Thoracic aorta (tissue), 2 donors: ENCODE results near the gene ZCCHC24. TPM values are rescaled to one million over a fixed set of nuclear protein-coding genes. Genes with fewer than 3 reads are reported as not detected.
A peak's percentile ranks its signal among the peaks of the same experiment; 100 is the strongest.

Source experiments
- ATAC-seq: fragments of 150-250 bp; one replicate; pipeline ENCODE4 v1.8.0; 2017; ENCODE audit warnings: low read depth; ENCODE audit not compliant: insufficient number of reproducible peaks, low FRiP score
- DNase-seq: peaks from one replicate; pipeline ENCODE4 v3.0.0-alpha.2; 2020; ENCODE audit warnings: low spot score
- H3K27ac ChIP-seq, 2 donors: fragments of 200-600 bp; sonication (generic); 1 replicate in 1 of 2; 2 replicates in 1 of 2; pipeline ENCODE4 v1.5.1; 2016; ENCODE audit warnings: mild to moderate bottlenecking in 2 of 2, moderate library complexity in 2 of 2
- H3K27me3 ChIP-seq: fragments of 200-600 bp; sonication (generic); replicated peaks from 2 replicates; pipeline ENCODE4 v1.6.0; 2016; ENCODE audit warnings: mild to moderate bottlenecking; ENCODE audit not compliant: insufficient read depth
- H3K36me3 ChIP-seq: fragments of 200-600 bp; sonication (generic); one replicate; pipeline ENCODE4 v1.5.1; 2016
- H3K4me1 ChIP-seq, 2 donors: fragments of 200-600 bp; sonication (generic); 1 replicate in 1 of 2; 2 replicates in 1 of 2; pipeline versions ENCODE4 v1.5.1 to v1.6.0; 2016; ENCODE audit warnings: low read depth in 2 of 2, mild to moderate bottlenecking in 1 of 2; ENCODE audit not compliant: control insufficient read depth in 1 of 2
- H3K4me3 ChIP-seq: fragments of 200-600 bp; sonication (generic); 2 replicates; pipeline ENCODE4 v1.5.1; 2016; ENCODE audit warnings: mild to moderate bottlenecking
- H3K9me3 ChIP-seq: fragments of 200-600 bp; sonication (generic); 2 replicates; pipeline ENCODE4 v1.5.1; 2016
- total RNA-seq, 2 donors: library from RNA; depleted of rRNA; stranded (reverse); fragments of >200 nt; gene quantifications; one replicate each; pipeline versions ENCODE4 v1.1.0 to v1.2.3, GENCODE V29; 2016
- TF ChIP-seq, protein P1 (sequence below): fragments of 200-600 bp; sonication (generic); IDR thresholded peaks from one replicate; pipeline ENCODE4 v1.5.1; 2019; ENCODE audit warnings: antibody characterized with exemption

The ZCCHC24 gene
- total RNA-seq, 2 donors from 2014 or later: 66.9 to 82.9 TPM

DNA sequence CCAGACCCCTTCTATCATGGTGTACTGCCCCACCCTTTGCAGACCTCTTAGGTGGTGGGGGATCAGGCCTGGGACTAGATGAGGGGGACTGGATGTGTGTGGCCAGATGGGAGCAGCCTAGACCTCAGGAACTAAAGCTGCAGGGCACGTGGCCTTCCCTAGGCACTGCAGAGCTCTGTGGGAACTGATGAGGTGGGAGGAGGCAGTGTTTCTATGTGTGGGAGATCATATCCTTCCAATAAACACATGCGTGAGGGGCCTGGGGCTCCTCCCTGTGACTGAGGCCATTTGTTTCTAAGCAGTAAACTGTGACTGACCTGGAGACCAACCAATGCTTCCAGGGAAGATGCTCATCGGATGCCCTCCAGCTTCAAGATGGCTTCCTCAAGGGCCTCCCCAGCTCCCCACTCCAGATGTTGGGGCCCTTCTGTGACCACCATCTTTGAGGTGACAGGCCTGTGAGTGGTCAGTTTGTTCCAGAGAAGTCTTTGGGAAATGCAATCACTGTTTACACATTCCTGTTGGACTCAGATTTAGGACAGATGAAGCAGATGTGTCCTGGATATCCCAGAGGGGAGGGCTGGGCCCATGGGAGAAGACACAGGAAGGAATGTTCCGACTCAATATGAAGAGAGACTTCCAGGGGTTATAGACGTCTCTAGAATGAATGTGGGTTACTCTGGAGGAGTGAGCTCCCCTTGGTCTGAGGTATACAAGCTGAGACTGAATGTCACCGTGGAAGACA is 23.6 kb upstream of the ZCCHC24 start:
- no peaks in the 10 kb centered on the region for H3K36me3 ChIP-seq
- TF ChIP-seq, protein P1, sequence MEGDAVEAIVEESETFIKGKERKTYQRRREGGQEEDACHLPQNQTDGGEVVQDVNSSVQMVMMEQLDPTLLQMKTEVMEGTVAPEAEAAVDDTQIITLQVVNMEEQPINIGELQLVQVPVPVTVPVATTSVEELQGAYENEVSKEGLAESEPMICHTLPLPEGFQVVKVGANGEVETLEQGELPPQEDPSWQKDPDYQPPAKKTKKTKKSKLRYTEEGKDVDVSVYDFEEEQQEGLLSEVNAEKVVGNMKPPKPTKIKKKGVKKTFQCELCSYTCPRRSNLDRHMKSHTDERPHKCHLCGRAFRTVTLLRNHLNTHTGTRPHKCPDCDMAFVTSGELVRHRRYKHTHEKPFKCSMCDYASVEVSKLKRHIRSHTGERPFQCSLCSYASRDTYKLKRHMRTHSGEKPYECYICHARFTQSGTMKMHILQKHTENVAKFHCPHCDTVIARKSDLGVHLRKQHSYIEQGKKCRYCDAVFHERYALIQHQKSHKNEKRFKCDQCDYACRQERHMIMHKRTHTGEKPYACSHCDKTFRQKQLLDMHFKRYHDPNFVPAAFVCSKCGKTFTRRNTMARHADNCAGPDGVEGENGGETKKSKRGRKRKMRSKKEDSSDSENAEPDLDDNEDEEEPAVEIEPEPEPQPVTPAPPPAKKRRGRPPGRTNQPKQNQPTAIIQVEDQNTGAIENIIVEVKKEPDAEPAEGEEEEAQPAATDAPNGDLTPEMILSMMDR: no peak
- H3K27ac ChIP-seq: no peak overlapping the region
- DNase-seq (no peak), ATAC-seq (no peak)
- no peak overlapping the region for H3K4me3 ChIP-seq
- no peaks in the 10 kb centered on the region for H3K27me3 ChIP-seq
- H3K4me1 ChIP-seq: peaks cover 0 to 7% of the 10 kb centered on the region in 2 donors
- H3K9me3 ChIP-seq: no peaks in the 10 kb centered on the region

DNA sequence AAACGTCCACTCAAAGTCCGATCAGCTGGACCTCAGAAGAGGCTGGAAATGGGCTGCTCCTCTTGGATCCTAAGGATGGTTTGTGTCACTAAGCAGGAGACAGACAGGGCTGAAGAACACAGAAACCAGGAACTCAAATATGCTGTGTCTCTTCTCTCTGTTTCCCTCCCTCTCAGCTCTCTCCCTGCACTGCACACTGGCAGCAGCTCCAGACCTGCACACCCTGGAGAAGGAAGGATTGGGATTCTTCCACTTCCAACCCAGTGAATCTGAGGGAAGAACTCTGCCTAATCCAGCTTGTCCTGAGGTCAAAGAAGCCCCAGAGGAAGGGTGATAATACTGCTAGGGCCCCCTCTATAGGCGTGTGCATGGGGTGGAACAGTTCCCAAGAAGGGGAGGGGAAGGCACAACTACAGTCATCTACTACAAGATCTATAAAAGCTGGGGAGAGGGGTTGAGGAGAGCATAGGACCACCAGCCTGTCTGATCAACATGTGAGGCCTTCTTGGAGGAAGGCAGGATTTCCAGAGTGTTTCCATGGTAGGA is 22.7 kb upstream of the ZCCHC24 start:
- no peak overlapping the region for H3K4me3 ChIP-seq
- H3K4me1 ChIP-seq: peaks cover 0 to 7% of the 10 kb centered on the region in 2 donors
- no peaks in the 10 kb centered on the region for H3K9me3 ChIP-seq
- ATAC-seq (peak; percentile 33), DNase-seq (no peak)
- H3K27ac ChIP-seq: peak overlapping the region in 1 of 2 donors; percentile 10
- no peaks in the 10 kb centered on the region for H3K36me3 ChIP-seq
- H3K27me3 ChIP-seq: no peaks in the 10 kb centered on the region
- TF ChIP-seq, protein P1: no peak

DNA sequence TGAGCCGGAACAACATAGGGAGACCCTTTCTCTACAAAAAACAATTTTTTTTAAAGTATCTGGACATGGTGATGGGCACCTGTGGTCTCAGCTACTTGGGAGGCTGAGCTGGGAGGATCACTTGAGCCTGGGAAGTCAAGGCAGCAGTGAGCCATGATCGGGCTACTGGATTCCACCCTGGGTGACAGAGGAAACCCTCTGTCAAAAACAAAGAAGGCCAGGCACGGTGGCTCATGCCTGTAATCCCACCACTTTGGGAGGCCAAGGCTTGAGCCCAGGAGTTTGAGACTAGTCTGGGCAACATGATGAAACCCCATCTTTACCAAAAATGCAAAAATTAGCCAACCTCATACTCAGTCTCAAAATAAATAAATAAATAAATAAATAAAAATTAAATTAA is 19.9 kb upstream of the ZCCHC24 start:
- Histone ChIP-seq H3K9me3 (no peaks in the 10 kb centered on the region), H3K36me3 (no peaks in the 10 kb centered on the region), H3K27ac (no peak overlapping the region), H3K4me3 (no peak overlapping the region), H3K27me3 (no peaks in the 10 kb centered on the region), H3K4me1 (peaks cover 0 to 7% of the 10 kb centered on the region in 2 donors)
- ATAC-seq (no peak), DNase-seq (no peak)
- TF ChIP-seq, protein P1: no peak

DNA sequence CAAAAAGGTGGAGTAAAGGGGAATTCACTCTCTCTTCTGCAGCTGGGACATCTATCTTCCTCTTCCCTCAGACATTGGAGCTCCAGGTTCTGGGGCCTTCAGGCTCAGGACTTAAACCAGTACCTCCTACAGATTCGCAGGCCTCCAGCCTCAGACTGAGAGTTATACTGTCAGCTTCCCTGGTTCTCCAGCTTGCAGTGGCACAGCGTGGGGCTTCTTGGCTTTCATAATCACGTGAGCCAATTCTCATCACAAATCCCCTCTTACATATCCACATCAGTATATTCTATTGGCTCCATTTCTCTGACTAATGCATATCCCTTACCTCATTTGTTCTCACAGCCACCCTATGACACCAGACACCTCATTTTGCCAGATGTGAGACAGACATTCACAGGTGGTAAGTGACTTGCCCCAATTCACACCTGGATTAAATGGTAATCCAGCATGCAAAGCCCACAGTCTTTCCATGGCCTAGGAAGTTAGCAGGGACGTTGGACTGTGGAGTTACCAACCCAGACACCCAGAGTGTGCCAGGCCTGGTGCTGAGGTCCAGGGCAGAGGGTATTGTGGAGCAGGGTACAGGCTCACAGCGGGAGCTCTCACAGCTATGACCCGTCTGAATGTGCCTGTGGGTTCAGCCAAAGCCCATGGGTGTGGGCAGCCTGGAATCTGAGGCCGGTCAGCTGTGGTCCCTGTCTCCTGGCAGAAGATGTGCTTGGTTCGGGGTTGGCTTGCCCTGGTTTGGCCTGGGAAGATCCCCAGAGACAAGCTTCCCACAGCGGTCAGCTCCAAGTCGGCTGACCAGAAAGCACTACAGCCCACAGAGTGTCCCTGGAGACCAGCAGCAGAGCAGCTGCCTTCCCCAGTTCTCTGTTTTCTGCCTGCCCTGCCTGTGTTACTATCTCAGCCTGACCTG is 18.4 kb upstream of the ZCCHC24 start:
- ATAC-seq (no peak), DNase-seq (no peak)
- Histone ChIP-seq H3K4me1 (peaks cover 0 to 7% of the 10 kb centered on the region in 2 donors), H3K27ac (no peak overlapping the region), H3K27me3 (no peaks in the 10 kb centered on the region), H3K9me3 (no peaks in the 10 kb centered on the region), H3K36me3 (no peaks in the 10 kb centered on the region), H3K4me3 (no peak overlapping the region)
- TF ChIP-seq, protein P1: no peak

DNA sequence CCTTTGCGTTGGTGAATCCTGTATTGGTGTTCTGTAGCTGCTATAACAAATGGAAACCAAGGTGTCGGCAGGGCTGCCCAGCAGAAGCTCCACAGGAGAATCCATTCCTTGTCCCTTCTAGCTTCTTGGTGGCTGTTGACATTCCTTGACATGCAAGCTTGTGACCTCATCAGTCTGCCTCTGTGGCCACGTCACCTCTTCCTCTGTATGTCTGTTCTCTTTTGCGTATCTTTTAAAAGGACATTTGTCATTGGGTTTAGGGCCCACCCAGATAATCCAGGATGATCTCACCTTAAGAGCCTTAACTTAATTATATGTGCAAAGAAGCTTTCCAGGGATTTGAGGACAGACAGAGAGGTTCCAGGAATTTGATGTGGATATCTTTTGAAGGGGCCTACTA is 15.3 kb upstream of the ZCCHC24 start:
- H3K27me3 ChIP-seq: no peaks in the 10 kb centered on the region
- no peak overlapping the region for H3K4me3 ChIP-seq
- DNase-seq (no peak), ATAC-seq (no peak)
- H3K4me1 ChIP-seq: no peaks in the 10 kb centered on the region
- TF ChIP-seq, protein P1: no peak
- no peaks in the 10 kb centered on the region for H3K9me3 ChIP-seq
- H3K36me3 ChIP-seq: no peaks in the 10 kb centered on the region
- H3K27ac ChIP-seq: no peak overlapping the region
